A673 (cell line): ENCODE measurements around the gene SLC26A3. TPM values are rescaled to one million over a fixed set of nuclear protein-coding genes. Genes with fewer than 3 reads are reported as not detected.

ENCODE experiments used
- BruUV-seq: library from RNA; stranded (reverse); fragments of 400-500 nt; replicated peaks from 2 replicates; lab custom pipeline; 2021; lab: Mats Ljungman, UMichigan
- CTCF ChIA-PET: fragments of 300-600 bp; sonication (Branson Sonifier 250); formaldehyde crosslinking; loops from one replicate; lab custom pipeline; 2022; ENCODE audit warnings: antibody characterized with exemption; lab: Charles Lee
- POLR2A ChIA-PET: fragments of 300-600 bp; sonication (Branson Sonifier 250); formaldehyde crosslinking; loops from one replicate; lab custom pipeline; 2022; ENCODE audit warnings: antibody characterized with exemption; ENCODE audit not compliant: low non-redundant PET; lab: Charles Lee
- DNase-seq: peaks from one replicate; pipeline ENCODE4 v3.0.0-alpha.2; 2015; ENCODE audit warnings: low spot score
- H3K27ac ChIP-seq: fragments of 200-600 bp; sonication (generic); 2 replicates; pipeline ENCODE4 v1.5.1; 2016; ENCODE audit warnings: mixed run types, low read depth, mild to moderate bottlenecking, mixed read lengths, antibody characterized with exemption, low read length; ENCODE audit not compliant: poor library complexity, severe bottlenecking
- H3K27me3 ChIP-seq: fragments of 200-600 bp; sonication (generic); replicated peaks from 2 replicates; pipeline ENCODE4 v1.6.1; 2017; ENCODE audit warnings: mixed run types, low read depth, mild to moderate bottlenecking, mixed read lengths, antibody characterized with exemption, low read length; ENCODE audit not compliant: insufficient read depth, poor library complexity
- H3K36me3 ChIP-seq: fragments of 200-600 bp; sonication (generic); 2 replicates; pipeline ENCODE4 v1.6.1; 2016; ENCODE audit warnings: mixed run types, mild to moderate bottlenecking, mixed read lengths, antibody characterized with exemption, low read length; ENCODE audit not compliant: insufficient read depth, poor library complexity, severe bottlenecking
- H3K4me1 ChIP-seq: fragments of 200-600 bp; sonication (generic); 2 replicates; pipeline ENCODE4 v1.6.1; 2017; ENCODE audit warnings: mixed run types, mild to moderate bottlenecking, mixed read lengths, antibody characterized with exemption, low read length; ENCODE audit not compliant: insufficient read depth, poor library complexity, severe bottlenecking
- H3K4me3 ChIP-seq: fragments of 200-600 bp; sonication (generic); 2 replicates; pipeline ENCODE4 v1.5.1; 2016; ENCODE audit warnings: low read depth, mixed run types, mild to moderate bottlenecking, mixed read lengths, low read length; ENCODE audit not compliant: poor library complexity, severe bottlenecking
- H3K9me3 ChIP-seq: fragments of 200-600 bp; sonication (generic); 2 replicates; pipeline ENCODE4 v1.6.1; 2016; ENCODE audit warnings: mixed run types, low read depth, mild to moderate bottlenecking, mixed read lengths, antibody characterized with exemption, low read length; ENCODE audit not compliant: poor library complexity, severe bottlenecking
- CTCF ChIP-seq: fragments of 300-800, 200-600 bp; sonication (generic); conservative IDR thresholded peaks from 2 replicates; pipeline ENCODE4 v1.5.1; 2017; ENCODE audit warnings: low read depth, mild to moderate bottlenecking, antibody characterized with exemption, low read length, moderate library complexity, mixed read lengths
- EZH2 ChIP-seq: fragments of 200-600 bp; sonication (generic); IDR thresholded peaks from 2 replicates; pipeline ENCODE4 v1.6.1; 2017; ENCODE audit warnings: borderline replicate concordance, low read depth, mild to moderate bottlenecking, mixed read lengths, antibody characterized with exemption, low read length; ENCODE audit not compliant: poor library complexity, severe bottlenecking
- intact Hi-C: fragments of 100-400 bp; cut with micrococcal nuclease; formaldehyde crosslinking; loops from one replicate; pipeline ENCODE4 v1.10.0; 2022; ENCODE audit not compliant: unreplicated experiment
- total RNA-seq: library from RNA; stranded (reverse); gene quantifications from 2 replicates; pipeline ENCODE4 v1.2.3, GENCODE V29; 2021

SLC26A3 gene
- total RNA-seq, 1 experiment from 2014 or later = not detected

- ChIA-PET CTCF (no interaction called here), POLR2A (interaction anchor here (0.6 kb wide), 1 partner anchor 36 kb away, joined by 3 read pairs; no protein-coding TSS in a partner anchor)
- intact Hi-C loops = no loop called here
- Histone ChIP-seq H3K36me3 (no peaks in the 10 kb centered on the region), H3K27ac (no peak overlapping the region), H3K4me3 (no peak overlapping the region), H3K4me1 (no peaks in the 10 kb centered on the region), H3K9me3 (no peaks in the 10 kb centered on the region), H3K27me3 (no peaks in the 10 kb centered on the region)
- DNase-seq = no peak
- BruUV-seq = no TSS peak
- TF ChIP-seq EZH2 (no peak), CTCF (no peak)
These were observed 23.4 kb downstream of the SLC26A3 start for GRCh38 chr7:107779647-107780099.

- Histone ChIP-seq H3K36me3 (no peaks in the 10 kb centered on the region), H3K9me3 (no peaks in the 10 kb centered on the region), H3K4me1 (no peaks in the 10 kb centered on the region), H3K27ac (no peak overlapping the region), H3K4me3 (no peak overlapping the region), H3K27me3 (no peaks in the 10 kb centered on the region)
- BruUV-seq = no TSS peak
- intact Hi-C loops = no loop called here
- POLR2A ChIA-PET = no interaction called here
- TF ChIP-seq CTCF (no peak), EZH2 (no peak)
- CTCF ChIA-PET = no interaction called here
- no peak for DNase-seq
These were observed 24.7 kb downstream of the SLC26A3 start for GRCh38 chr7:107778283-107778682.

- no peaks in the 10 kb centered on the region for H3K4me1 ChIP-seq
- intact Hi-C loops = no loop called here
- no peaks in the 10 kb centered on the region for H3K27me3 ChIP-seq
- DNase-seq = no peak
- no peak overlapping the region for H3K27ac ChIP-seq
- no peak overlapping the region for H3K4me3 ChIP-seq
- H3K9me3 ChIP-seq = no peaks in the 10 kb centered on the region
- H3K36me3 ChIP-seq = no peaks in the 10 kb centered on the region
- ChIA-PET POLR2A (no interaction called here), CTCF (no interaction called here)
- no TSS peak for BruUV-seq
- TF ChIP-seq EZH2 (no peak), CTCF (no peak)
These were observed 25.3 kb downstream of the SLC26A3 start for GRCh38 chr7:107777702-107778101.
